Measurements from ENCODE around the gene GON4L. TPM values are rescaled to one million over a fixed set of nuclear protein-coding genes. Genes with fewer than 3 reads are reported as not detected.
"Not testable (repeated sequence)": the region's sequence is repeated elsewhere in the genome, so short reads cannot be mapped to it uniquely, and the experiment has no call there.

The GON4L gene
- total RNA-seq, 1 donor from 2014 or later = 35.1 TPM

DNA sequence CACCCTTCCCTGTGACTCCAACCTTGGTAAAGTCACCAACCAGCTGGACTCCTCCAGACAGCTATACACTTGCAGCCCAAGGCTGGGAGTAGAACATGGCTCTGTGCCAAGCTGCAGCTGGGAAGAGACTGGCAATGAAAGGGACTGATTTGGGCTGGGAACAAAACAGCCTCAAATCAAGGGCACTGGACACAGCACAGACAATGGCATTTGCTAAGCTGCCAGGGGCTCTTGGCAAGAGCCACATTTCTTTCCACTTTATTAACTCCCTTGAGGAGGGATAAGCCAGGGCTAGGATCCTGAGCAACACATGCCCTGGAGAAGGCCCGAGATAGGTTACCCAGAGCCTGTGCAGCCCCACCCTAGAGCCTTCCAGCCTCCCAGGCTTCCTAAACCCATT is 14.4 kb upstream of the GON4L start:
- DNase-seq = peak; percentile 90

DNA sequence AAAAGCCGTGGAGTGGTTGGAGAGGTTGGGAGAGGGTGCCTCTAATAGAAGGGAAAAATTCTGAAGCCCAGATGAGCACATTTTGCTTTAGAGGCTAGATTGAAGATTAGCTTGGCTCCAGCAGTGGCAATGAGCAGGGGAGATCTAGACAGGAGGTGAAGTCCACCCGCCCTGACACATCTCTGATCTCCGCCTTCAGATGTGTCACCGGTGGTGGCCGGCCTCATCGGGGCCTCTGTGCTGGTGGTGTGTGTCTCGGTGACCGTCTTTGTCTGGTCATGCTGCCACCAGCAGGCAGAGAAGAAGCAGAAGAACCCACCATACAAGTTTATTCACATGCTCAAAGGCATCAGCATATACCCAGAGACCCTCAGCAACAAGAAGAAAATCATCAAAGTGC is 10.8 kb upstream of the GON4L start:
- DNase-seq = no peak

DNA sequence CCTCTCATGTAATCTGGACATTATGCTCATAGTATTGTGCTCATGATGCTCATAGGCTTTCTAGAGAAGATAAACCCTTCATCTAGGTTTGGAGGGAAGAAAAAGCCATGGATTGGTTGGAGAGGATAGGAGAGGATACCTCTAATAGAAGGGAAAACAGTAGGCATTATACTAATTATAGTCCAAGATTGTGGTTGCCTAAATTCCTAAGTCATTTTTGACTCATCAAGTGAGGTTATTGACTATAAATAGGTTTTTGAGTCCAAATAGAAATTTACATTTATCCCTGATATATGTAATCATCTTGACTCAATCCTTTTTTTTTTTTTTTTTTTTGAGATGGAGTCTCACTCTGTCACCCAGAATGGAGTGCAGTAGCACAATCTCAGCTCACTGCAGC is 7.4 kb upstream of the GON4L start:
- no peak for DNase-seq

DNA sequence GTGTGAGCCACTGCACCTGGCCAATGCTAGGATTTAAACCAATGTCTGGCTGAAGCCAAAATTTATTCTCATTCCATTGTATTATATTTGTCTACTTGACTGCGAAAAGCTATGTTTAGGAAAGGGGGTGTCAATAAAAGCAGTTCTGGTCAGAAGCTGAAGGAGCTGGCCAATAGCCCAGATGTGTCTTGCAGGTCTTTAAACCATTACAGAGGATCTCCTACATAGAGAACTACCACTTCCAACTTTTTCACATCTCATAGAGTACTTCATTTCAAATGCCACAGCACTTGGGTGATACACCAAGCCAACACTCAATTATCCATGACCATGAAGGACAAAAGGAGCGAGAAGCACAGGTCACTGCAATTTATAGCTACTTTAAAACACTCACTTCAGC is 4.9 kb upstream of the GON4L start:
- DNase-seq = no peak

DNA sequence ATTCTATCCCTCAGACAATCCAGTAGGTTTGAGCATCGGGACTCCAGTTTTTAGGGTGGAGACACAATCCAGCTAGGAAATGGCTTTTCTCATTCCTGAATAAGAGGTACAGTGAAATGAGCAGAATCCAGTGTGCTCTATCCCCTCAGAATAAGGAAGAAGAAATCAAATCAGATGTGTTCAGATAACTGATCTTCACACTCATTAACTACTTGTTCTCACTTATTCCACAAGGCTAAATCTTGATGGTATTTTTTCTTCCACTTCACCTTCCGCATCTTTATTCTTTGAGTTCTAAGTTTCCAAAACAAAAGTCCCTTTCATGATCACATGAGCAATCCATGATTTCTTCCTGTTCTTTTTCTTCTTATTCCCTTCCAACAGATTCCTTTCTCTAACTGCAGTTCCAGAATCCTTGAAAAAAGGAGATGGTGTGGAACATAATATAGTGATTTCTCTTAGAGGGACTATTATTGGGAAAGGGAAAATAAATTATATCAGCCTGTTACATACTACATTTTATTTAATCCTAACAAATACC is 4.0 kb upstream of the GON4L start:
- DNase-seq = no peak

DNA sequence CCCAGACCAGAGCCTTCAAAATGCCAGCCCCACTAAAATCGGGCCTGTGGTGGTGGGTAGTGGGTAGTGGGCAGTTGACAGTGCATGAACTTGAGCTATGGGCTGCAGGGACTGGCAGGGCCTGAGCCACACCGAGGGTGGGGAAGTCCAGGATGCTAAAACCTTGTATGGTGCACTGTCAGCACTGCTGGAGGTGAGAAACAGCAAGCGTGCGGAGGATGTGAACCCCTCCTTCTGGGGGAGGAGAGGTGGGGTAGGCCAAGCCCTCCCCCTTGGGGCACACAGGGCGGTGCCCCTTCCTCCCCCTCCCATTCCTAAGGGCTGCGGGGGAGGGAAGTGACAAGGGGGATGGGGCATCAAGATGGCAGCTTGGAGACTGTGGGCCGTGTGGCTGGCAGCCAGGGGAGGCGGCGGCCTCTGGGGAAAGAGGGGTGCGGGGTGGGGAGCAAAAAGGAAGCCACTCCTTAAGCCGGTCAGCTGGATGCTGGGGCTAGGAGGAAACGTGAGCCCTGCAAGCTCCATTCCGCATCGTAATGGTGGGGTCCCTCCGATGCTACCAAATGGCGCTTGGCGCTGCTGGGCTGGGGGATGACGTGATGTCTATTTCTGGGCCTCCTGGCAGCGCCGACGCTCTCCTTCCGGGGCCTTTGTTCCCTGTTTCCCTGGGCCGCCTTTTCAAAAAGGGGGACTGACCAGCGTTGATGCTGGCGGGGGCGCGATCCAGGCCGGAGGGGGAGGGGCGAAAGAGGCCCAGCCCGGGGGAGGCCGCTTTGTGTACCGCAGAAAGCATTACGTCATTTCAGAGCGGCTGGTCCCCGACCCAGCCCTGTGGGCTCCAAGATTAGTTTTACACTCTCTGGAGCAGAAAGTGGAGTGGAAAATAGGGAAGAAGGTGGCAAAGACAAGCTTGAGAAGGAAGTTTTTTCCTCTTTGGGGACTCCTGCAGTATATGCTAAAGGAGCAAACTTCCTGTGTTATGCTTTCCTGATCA is 3.2 kb upstream of the GON4L start:
- DNase-seq = peak; percentile 85

DNA sequence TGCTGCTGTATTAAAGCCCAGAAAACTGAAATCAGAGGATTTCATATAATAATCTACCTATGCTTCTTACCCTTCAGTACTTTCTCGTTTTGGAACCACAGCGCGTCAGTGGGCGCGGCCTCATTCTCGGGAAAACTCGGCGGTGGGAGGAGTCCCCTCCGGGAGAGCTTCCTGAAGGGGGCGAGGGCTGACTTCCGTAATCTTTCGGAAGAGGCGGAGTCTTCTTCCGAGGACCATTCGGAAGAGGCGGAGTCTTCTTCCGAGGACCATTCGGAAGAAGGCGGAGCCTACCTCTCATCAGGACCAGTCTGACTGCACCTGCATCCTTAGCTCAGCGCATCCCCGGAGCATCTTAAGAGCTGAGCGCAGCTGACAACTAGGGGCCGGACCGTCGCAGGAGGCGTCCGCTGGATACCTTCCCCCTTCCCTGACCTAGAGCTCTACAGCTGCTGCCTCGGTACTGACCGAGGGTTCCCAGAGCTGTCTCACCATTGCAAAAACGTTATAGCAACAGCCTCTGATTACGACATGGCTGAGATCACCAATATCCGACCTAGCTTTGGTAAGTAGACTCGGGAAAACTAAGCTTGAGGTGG is 2.3 kb upstream of the GON4L start, which contains the start of gene SYT11:
TSS of gene SYT11 (plus strand) at position 334 of the 596 bp plus-strand sequence. CDS start at position 529, 195 bp downstream.
- DNase-seq = peak; percentile 95

DNA sequence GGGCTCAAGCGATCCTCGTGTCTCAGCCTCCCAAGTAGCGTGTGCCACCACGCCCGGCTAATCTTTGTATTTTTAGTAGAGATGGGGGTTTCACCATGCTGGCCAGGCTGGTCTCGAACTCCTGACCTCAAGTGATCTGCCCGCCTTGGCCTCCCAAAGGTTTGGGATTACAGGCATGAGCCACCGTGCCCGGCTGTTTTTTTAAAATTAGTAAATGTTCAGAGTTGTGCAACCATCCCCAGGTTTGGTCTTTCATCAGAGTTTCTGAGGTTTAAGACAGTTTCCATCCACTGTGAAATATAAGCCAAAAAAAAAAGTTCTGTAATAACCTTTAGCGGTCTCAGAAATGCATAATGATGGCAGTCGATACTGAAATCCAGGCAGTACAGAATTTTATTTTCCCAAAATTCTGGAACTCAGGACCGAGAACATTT is 1.8 kb upstream of the GON4L start:
- no peak for DNase-seq

DNA sequence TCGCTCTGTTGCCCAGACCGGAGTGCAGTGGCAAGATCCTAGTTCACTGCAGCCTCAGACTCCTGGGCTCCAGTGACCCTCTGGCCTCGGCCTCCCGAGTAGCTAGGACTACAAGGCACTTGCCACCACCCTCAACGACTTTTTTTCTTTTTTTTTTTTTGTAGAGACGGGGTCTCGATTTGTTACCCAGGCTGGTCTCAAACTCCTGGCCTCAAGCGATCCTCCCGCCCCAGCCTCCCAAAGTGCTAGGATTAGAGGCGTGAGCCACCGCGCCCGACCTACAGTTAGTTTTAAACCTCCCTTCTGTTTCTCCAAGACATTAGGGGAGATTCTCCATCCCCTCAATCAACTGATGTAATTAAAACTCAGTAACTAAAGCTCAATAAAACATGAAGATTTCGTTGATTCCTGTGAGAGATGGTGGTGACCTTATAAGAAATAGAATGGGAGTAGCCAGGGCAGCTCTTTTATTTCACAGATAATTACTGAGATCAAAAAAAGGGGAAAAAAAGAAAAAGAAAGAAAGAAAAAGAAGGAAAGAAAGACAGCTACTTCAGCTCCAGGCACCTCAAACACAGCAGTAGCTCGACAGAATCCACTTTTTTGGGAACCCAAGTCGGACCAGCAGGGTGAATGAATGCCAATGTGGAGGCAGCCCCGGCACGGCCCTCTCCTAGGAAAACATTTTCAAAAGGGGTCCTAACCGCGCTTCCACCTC is 598 bp downstream of the GON4L start:
- no peak for DNase-seq

DNA sequence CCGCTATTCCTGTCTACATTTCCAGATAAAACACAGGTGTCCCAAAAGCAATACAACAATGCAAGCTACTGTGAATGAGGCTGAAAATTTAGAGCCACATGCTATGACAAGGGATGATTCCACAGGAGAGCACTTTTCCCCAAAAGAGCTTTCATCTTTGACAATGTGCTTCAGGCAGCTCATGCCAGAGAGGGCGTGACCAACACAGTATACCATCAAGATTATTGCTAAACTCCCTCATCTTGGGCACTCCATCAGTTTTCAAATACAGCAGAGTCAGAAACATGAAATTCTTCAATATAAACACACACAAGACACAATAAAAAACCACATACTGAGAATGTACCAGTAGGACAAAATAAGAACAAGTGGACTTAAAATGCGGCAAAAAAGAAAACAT is 6.7 kb downstream of the GON4L start:
- DNase-seq = no peak

DNA sequence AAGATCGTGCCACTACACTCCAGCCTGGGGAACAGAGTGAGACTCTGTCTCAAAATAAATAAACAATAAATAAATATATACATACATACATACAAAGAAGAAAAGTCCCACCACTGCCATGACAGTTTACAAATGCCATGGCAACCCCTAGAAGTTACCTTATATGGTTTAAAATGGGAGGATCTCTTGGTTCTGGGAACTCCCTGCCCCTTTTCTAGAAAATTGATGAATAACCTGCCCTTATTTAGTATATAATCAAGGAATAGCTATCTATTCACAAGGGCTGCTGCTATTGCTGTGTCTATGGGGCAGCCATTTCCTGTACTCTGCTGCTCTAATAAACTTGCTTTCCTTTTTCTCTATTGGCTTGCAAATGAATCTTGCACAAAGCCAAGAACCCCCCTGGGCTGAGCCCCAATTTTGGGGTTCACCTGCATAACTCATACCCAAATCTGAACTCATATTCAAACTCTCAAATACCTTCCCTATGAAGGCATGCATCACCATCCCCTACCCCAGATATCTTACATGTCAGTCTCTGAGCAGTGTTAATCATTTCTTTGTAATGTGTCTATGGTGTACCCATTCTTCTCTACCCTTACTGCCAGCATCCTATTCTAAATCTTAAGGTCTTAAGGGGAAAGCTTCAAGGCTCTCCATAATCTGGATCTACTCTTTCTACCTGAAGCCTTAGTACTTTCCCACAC is 9.0 kb downstream of the GON4L start:
- DNase-seq = no peak

DNA sequence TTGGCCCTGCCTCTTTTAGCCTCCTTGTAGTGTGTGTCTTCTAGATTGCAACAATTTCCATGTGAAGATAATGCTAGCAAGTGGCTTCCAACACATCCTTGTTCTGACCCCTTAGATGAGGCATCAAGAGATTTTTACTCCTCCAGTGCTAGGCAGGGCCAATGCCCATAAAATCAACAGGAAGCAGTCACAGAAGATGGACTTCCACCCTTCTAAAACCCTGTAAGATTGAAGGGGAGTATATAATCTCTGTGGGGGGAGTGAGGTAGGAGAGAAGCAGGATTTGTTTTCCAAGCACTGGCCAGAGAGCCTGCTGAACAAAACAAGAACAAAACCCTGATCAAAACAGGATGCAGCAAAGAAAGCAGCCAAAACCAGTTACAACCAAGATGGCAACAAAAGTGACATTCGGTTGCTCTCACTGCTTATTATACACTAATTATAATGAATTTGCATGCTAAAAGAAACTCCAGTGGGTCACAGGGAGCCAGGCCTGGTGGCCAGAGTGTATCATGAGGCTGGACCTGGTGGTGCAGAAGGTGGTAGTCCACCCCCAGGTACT is 12.1 kb downstream of the GON4L start:
- DNase-seq = no peak

DNA sequence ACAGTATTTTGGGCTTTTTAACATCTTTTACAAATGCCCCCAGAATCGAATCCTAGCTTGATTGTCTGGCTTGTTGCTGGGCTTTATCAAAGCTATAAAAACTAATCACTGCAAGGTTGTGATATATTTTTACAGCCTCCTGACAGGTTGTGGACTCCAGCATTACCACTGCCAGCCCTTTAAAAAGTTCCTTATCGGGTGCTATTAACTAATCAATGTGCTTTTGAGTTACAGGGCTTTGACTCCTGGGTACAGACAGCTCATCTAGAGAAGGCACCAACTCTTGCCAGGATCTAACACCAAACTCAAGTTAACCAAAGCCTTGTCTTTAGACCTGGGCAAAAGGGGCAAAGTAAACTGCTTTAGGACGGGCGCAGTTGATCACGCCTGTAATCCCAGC is 16.6 kb downstream of the GON4L start:
- no peak for DNase-seq

DNA sequence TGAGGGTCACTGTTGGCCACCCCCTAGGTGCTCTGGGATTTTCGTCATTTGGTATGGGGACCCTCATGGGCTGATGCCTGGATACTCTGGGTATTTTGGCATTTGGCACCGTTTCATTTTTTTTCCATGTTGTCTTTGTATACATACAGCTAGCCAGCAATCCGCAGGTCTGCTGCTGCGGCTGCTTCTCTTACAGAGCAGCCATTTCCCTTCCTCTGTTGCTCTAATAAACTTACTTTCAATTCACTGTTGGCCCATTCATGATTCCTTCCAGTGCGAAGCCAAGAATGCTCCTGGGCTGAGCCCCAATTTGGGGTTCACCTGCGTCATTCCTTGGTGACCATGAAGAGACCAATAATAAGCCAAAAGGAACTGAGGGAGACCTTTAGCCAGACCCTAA is 21.5 kb downstream of the GON4L start:
- no peak for DNase-seq

DNA sequence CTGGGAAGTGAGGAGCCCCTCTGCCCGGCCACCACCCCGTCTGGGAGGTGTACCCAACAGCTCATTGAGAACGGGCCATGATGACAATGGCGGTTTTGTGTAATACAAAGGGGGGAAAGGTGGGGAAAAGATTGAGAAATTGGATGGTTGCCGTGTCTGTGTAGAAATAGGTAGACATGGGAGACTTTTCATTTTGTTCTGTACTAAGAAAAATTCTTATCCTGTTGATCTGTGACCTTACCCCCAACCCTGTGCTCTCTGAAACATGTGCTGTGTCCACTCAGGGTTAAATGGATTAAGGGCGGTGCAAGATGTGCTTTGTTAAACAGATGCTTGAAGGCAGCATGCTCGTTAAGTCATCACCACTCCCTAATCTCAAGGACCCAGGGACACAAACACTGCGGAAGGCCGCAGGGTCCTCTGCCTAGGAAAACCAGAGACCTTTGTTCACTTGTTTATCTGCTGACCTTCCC is 22.1 kb downstream of the GON4L start:
- DNase-seq = not testable (repeated sequence)

DNA sequence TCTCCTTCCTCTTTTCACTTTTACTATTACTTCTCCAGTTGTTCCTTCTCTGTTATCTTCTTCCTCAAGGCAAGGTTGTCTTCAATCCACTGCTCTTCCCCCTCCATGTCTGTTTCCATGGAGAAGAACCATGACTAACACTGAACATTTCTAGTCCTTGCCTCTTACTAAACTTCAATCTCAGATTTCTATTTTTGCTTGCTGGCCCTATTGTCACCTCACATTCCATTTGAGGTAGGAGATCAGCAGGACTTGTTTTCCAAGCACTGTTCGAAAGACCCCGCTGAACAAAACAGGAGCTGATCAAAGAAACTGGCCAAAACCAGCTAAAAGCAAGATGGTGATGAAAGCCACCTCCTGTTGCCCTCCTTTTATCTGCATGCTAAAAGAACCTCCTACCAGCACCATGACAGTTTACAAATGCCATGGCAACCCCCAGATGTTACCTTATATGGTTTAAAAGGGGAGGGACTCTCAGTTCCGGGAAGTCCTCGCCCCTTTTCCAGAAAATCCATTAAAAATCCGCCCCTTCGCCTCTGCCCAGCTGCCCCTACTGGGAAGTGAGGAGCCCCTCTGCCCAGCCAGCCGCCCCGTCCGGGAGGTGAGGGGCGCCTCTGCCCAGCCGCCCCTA is 22.6 kb downstream of the GON4L start:
- DNase-seq = no peak

DNA sequence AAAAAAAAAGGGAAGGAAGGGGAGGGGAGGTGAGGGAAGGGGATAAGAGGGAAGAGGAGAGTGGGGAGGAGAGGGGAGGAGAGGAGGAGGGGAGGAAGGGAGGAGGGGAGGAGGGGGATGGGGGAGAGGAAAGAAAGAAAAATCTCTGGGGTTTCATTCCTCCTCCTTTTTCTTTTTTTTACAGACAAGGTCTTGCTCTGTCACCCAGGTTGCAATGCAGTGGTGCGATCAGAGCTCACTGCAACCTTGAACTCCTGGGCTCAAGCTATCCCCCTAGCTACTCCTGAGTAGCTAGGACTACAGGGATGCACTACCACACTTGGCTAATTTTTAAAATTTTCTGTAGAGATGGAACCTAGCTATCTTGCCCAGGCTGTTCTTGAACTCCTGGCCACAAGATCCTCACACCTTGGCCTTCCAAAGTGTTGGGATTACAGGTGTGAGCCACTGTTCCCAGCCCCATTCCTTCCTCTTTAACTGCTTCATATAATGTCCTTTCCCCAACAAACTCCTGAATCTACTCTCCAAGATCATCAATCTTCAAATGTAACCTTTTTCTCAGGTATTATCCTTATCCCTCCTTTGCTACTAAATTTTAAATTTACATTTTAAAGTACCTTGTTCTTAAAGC is 23.2 kb downstream of the GON4L start:
- no peak for DNase-seq

DNA sequence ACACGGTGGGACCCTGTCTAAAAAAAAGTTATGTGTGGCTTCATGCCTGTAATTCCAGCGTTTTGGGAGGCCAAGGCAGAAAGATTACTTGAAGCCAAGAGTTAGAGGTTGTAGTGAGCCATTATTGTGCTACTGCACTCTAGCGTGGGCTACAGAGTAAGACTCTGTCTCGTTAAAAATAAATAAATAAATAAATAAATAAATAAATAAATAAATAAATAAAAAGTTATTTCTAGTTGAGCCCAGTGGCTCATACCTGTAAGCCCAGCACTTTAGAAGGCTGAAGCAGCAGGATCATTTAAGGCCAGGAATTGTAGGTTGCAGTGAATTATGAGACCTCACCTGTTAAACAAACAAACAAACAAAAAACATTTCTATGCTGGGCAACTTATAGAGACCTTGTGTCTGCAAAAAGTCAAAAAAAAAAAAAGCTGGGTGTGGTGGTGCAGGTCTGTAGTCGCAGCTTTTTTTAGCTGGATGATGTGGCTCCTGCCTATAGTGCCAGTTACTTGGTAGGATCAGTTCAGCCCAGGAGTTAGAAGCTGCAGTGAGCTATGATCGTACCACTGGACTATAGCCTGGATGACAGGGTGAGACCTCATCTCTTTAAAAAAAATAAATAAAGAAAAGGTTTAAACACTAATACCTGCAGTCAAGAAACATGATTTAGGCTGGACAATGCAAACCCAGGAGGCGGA is 25.6 kb downstream of the GON4L start:
- no peak for DNase-seq

DNA sequence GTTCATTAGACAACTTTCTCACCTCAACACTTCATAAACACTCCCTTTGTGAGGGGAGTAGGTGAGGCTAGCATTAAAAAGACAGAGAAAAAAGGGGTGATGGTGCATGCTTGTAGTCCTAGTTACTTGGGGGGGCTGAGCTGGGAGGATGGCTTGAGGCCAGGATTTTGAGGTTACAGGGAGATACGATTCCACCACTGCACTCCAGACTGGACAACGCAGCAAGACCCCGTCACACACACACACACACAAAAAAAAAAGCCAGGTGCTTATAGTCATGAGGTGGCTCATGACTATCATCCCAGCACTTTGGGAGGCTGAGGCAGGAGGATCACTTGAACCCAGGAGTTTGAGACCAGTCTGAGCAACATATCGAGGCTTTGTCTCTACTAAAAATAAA is 29.6 kb downstream of the GON4L start:
- no peak for DNase-seq

DNA sequence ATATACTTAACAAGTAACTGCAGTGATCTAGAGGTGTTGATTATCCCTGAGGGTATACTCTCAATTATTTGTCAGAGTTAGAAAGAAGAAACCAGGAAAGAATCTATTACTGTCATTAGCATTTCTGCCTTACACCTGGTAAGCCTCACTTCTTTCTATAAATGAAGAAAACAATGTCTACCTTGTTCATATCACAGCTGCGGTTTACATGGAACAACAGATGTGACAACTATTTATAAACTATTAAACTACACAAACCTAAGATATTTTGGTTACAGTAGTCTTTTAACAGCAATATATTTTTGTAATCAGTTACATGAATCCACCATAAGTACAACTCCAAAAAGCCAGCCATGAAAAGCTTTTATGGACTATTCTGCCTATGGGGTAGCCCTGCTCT is 40.7 kb downstream of the GON4L start:
- no peak for DNase-seq
